GM10847 (cell line): ENCODE results near the gene MTFP1.

Source experiments
- POLR2A ChIP-seq: IDR thresholded peaks from 2 replicates; pipeline ENCODE4 v1.6.1; 2011; ENCODE audit not compliant: insufficient read length; ENCODE audit errors: extremely low read depth

The MTFP1 gene

DNA sequence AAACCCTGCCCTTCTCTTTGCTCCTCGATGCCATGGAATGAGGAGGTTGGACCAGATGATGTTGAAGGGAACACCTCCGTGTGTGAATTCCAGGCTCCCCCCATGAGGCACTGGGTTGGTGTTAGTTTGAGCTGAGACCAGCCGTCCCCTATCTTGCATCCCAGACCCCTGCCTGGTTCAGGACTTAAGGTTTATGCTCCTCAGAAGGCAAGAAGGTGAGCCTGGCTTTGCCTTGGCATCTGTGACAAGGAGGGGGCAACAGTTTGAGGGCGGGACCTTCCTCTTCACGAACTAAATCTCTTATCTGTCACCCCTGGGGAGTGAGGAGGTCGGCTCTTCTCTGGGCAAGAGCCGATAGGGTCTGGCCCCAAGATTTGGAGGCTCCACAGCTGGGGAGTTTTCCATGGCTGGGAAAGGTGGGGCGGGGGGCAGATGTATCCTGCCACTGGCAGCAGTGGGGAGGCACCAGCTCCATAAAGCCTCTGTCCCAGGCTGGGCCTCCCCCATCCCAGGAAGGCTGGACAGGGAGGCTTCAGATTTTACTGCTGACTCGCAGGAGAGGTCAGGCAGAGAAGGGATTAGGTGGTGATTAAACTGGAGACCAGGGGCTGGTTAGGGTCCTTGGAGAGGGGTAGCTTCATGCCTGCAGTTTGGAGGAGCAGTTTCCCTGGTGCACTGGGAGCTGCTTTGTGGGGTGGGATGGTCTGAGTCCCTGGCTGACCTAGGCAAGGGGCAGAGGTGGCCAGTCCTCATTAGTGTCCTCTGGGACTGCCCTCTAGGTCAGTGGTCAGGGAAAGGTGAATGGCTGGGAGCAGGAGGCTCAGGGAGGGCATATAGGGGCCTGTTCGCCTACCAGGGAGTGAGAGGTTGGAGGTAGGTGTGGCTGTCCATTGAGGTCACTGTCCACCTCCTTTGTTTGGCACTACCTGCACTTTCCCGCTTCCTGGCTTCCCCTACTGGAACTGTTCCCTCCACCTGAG is 27.6 kb upstream of the MTFP1 start:
- no peak for TF ChIP-seq POLR2A

DNA sequence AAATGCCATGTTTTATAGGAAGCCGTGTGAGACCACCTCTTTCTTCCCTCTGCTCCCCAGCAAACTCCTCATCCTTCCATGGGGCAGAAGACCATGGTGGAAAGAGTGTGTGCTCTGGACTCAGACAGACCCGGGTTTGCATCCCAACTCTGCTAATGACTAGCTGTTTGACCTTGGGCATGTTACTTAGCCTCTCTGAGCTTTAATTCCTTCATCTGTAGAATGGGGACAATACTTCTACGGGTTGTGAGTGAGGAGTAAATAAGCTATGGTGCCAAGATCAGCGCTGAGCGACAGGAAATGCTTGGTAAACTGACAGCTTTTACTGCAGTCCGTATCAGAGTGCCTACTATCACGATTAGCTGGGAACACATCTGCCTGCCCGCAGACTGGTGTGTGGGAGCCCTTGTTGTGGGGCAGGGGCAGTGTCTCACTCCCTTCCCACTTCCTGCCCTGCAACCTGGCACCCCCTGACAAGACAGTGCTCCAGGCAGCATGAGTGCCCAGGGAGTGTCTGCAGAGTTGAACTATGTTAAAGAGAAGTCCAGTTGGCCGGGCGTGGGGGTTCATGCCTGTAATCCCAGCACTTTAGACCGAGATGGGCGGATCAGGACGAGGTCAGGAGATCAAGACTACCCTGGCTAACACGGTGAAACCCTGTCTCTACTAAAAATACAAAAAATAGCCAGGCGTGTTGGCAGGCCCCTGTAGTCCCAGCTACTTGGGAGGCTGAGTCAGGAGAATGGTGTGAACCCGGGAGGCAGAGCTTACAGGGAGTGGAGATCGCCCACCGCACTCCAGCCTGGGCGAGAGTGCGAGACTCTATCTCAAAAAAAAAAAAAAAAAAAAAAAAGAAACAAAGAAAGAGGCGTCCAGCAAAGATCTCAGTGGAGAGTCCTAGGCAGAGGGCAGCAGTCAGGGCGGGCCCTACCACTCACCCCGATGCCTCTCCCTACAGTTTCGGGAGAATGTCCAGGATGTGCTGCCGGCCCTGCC is 26.6 kb upstream of the MTFP1 start:
- TF ChIP-seq POLR2A = no peak

DNA sequence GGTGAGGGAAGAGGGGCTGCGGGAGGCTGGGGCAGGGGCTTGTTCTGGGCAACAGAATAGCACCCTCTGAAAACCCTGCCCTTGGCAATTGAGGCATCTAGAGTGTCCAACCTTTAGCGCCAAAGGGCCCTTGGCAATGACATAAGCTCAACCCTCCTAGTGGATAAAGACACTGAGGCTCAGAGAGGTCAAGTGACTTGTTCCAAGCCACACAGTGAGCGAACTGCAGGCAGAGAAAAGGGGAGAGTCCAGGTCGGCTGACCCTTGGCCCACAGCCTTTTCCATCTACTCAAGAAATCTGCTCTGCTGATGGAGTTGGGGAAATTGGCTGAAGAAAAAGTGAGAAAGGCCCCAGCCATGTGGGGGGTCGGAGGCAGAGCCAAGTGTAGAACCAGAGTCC is 25.9 kb upstream of the MTFP1 start:
- TF ChIP-seq POLR2A = no peak

- TF ChIP-seq POLR2A = no peak
These were observed 25.4 kb upstream of the MTFP1 start for GRCh38 chr22:30400159-30400558.

DNA sequence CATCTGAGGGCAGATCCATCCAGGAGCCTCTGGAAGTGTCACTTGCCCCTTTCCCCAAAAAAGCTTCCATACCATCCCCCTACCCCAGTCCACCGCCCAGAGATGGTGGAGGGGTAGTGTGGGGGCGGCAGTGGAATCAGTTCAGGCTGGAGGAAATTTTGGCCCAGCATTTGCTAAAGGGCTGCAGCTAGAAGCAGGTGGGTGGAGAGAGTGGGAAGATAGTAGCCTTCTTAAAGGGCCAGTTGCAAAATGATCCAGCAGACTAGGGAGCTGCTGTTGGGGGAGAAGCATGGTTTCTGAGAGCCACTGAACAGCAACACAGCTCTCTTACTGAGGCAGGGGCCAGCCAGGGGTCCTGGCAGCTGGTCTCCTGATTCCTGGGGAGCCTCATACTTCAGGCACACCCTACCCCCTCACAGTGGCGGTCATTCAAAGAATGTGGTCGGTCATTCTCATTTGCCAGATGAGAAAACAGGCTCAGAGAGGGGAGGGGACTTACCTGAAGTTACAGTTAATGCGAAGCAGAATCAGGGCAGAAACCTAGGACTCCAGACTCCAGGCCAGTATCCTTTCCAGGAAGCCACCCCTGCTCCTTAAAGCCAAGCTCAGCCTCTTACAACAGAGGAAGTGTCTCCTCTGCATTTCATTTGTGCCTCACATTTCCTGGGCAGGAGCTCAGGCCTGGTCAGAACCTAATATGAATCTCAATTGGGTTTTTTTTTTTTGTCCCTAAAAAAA is 23.4 kb upstream of the MTFP1 start:
- no peak for TF ChIP-seq POLR2A

- TF ChIP-seq POLR2A = no peak
These were observed 21.3 kb upstream of the MTFP1 start for GRCh38 chr22:30404307-30404706.

DNA sequence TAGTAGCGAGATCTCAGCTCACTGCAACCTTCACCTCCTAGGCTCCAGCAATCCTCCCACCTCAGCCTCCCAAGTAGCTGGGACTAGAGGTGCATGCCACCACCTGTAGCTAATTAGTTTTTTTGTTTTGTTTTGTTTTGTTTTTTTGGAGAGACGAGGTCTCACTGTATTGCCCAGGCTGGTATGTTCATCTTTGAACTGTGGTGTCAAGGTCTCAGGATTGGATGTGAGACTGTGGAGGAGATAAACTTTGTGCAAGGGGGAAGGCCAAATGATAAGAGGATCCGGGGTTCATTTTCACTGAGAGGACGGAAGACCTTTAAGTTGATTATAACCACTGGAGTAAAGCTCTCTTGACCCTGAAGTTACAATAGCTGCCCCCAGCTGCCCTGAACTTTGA is 19.8 kb upstream of the MTFP1 start:
- TF ChIP-seq POLR2A = no peak

GRCh38 chr22:30406400-30406799 is 19.2 kb upstream of the MTFP1 start:
- no peak for TF ChIP-seq POLR2A

DNA sequence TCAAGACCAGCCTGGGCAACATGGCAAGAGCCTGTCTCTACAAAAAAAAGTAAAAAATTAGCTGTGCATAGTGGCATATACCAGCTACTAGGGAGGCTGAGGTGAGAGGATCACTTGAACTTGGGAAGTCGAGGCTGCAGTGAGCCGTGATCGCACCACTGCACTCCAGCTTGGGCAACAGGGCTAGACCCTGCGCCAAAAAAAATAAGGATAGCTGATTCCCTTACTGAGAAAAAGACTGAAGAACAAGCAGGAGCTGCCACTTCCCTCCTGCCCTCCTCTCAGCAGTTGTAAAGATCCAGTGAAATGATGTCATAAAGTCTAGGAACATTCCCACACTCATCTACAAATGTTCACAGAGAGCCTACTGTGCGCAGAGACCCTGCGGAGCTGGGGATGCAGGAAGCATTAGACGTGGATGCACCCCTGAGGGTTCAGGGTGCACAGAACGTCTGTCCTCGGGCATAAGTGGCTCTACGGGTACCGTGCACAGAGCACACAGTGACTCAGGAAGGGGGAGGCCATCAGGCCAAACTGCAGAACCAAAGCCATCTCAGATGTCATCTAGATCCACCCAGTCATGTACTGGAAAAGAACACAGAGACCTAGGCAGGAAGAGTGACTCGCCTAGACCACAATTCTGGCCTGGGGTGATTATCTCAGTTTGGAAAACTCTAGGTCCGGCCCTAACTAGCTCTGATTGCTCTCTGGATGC is 17.0 kb upstream of the MTFP1 start:
- TF ChIP-seq POLR2A = no peak

- TF ChIP-seq POLR2A = no peak
These were observed 13.8 kb upstream of the MTFP1 start for GRCh38 chr22:30411780-30412179.

- TF ChIP-seq POLR2A = no peak
These were observed 12.6 kb upstream of the MTFP1 start for GRCh38 chr22:30413001-30413400.

DNA sequence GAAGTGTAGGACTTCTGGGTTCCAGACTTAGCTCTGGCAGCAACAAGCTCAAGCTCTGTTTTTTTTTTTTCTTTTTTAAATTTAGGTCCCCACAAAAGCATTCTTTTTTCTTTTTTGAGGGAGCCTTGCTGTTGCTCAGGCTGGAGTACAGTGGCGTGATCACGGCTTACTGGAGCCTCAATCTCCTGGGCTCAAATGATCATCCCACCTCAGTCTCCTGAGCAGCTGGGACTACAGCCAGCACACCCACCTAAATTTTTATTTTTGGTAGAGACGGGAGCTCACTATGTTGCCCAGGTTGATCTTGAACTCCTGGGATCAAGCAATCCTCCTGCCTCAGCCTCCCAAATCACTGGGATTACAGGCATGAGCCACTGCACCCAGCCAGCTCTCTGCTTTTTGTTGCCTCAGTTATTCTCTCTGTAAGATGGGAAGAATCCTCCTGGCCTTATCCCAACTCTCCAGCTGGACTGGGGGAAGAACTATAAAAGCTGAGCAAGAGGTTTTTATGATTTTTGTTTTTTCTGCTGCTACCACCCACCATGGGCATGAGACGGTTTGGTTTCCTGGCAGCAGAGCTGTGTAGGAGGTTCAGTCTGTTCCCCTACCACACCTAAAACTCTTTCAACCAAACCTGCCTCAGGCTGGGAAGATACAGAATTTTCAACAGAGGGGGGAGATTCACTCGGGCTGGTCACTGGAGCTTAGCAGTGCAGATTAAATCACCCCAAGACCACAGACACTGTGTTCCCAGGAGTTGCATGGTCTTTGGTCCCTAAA is 11.6 kb upstream of the MTFP1 start:
- TF ChIP-seq POLR2A = no peak

GRCh38 chr22:30414525-30415047 is 11.0 kb upstream of the MTFP1 start:
- no peak for TF ChIP-seq POLR2A
